Heart left ventricle (tissue), 16 donors: ENCODE results near the gene PLA2G4D. TPM values are rescaled to one million over a fixed set of nuclear protein-coding genes. Genes with fewer than 3 reads are reported as not detected.

Experiments used
- ATAC-seq, 4 donors: fragments of 200-7000 bp; cut with Tn5 transposase; one replicate each; pipeline ENCODE4 v1.9.1; 2020 to 2022; ENCODE audit warnings: moderate library complexity in 4 of 4, mild to moderate bottlenecking in 3 of 4, moderate number of reproducible peaks in 1 of 4
- DNase-seq, 5 donors: peaks; one replicate each; pipeline ENCODE4 v3.0.0-alpha.2; 2020
- H3K27ac ChIP-seq, 12 donors: fragments of 200-600 bp; sonication (generic) in 4 of 12; one replicate each; pipeline versions ENCODE4 v1.5.0 to v1.8.0; 2016 to 2022; ENCODE audit warnings: mild to moderate bottlenecking in 2 of 12
- H3K27me3 ChIP-seq, 9 donors: fragments of 200-600 bp; sonication (generic) in 2 of 9; one replicate each; pipeline versions ENCODE4 v1.5.1 to v1.8.0; 2016 to 2022; ENCODE audit warnings: mild to moderate bottlenecking in 3 of 9
- H3K36me3 ChIP-seq, 9 donors: fragments of 200-600 bp; sonication (generic) in 2 of 9; one replicate each; pipeline versions ENCODE4 v1.5.0 to v1.8.0; 2018 to 2022; ENCODE audit warnings: mild to moderate bottlenecking in 2 of 9
- H3K4me1 ChIP-seq, 12 donors: fragments of 200-600 bp; sonication (generic) in 4 of 12; one replicate each; pipeline versions ENCODE4 v1.5.0 to v1.8.0; 2016 to 2022; ENCODE audit warnings: mild to moderate bottlenecking in 3 of 12
- H3K4me3 ChIP-seq, 12 donors: fragments of 200-600 bp; sonication (generic) in 4 of 12; one replicate each; pipeline versions ENCODE4 v1.5.0 to v1.8.0; 2017 to 2022; ENCODE audit warnings: mild to moderate bottlenecking in 9 of 12, moderate library complexity in 4 of 12
- H3K9me3 ChIP-seq, 12 donors: fragments of 200-600 bp; sonication (generic) in 4 of 12; one replicate each; pipeline versions ENCODE4 v1.5.0 to v1.8.0; 2016 to 2022; ENCODE audit warnings: mild to moderate bottlenecking in 1 of 12
- CTCF ChIP-seq, 12 donors: fragments of 200-600 bp; sonication (generic) in 4 of 12; IDR thresholded peaks; one replicate each; pipeline versions ENCODE4 v1.5.0 to v1.8.0; 2018 to 2022; ENCODE audit warnings: antibody characterized with exemption in 12 of 12, mild to moderate bottlenecking in 5 of 12
- POLR2A ChIP-seq, 2 donors: fragments of 450-650 bp; IDR thresholded peaks; one replicate each; pipeline ENCODE4 v1.6.1; 2017; ENCODE audit warnings: antibody characterized with exemption in 2 of 2, mild to moderate bottlenecking in 2 of 2, moderate library complexity in 2 of 2
- WGBS, 4 donors: extraction: QIAGEN DNeasy Blood & Tissue Kit in 2 of 4; methylation state at CpG; one replicate each; pipeline versions ENCODE4 v1.1.5 to v1.1.7; 2013 to 2018; 5-methylcytosine and 5-hydroxymethylcytosine counted together
- intact Hi-C, 10 donors: fragments of 100-400 bp; cut with DNase I; formaldehyde crosslinking; loops; one replicate each; pipeline versions ENCODE4 v1.11.1 to v1.14.2; 2022
- polyA plus RNA-seq, 2 donors: library from polyadenylated mRNA; stranded (reverse); fragments of 200-250 nt; gene quantifications; one replicate each; pipeline ENCODE4 v1.2.3, GENCODE V29; 2013
- total RNA-seq, 9 donors: library from RNA; depleted of rRNA in 2 of 9; stranded (reverse); fragments of >200 nt in 2 of 9; fragmentation: NEBNext Ultra II Directional in 3 of 9; extraction: Animal tissue kit (Norgen Biotek cat#: 25700) in 3 of 9; gene quantifications; one replicate each; pipeline versions ENCODE4 v1.1.0 to v1.2.4, GENCODE V29; 2016 to 2023
- donor health status: ischemic (EF 13 %, LVEDD 7.1; RV severe dilation, severe dysfunction).
- donor health status: healthy with polysubstance abuse.
- donor health status: DM: no; HTN: yes; CAD: no.
- donor health status: DM: no; HTN: no; CAD: no.
- donor health status: ischemic (EF 25% LVEDD 6.9; RV normal size, moderate dysfunction).
- donor health status: ischemic (EF 25% LVEDD 5.7; RV mildly dilated, moderate dysfunction).
- donor health status: healthy.
- donor health status: DM: yes; HTN: yes; CAD: no.
- donor health status: ischemic (EF 35%, LVEDD 5.7; RV mildly dilated, moderate dysfunction).
- donor health status: nonischemic (EF 11% LVEDD 7.7; RV severe dilation, severe dysfunction).
- donor health status: DM: yes; HTN: yes; CAD: no.
- donor health status: PGD.
- donor health status: ischemic (EF 29% LVEDD 5.4; RV normal size, mild dysfunction).
- donor health status: nonischemic (EF 23%, LVEDD 6.1; RV moderate dilation, normal function).

PLA2G4D gene
- total and polyA plus RNA-seq, 11 donors: not detected

- ATAC-seq: no peak
- no peak for DNase-seq
- Histone ChIP-seq H3K4me1 (peaks cover 0 to 6% (median 0%) of the 10 kb centered on the region in 12 donors), H3K9me3 (no peaks in the 10 kb centered on the region), H3K27ac (no peak overlapping the region), H3K36me3 (no peaks in the 10 kb centered on the region), H3K27me3 (peaks cover 0 to 3% (median 0%) of the 10 kb centered on the region in 9 donors), H3K4me3 (no peak overlapping the region)
- TF ChIP-seq CTCF (IDR thresholded peaks at IDR 0.05) (no peak), POLR2A (IDR thresholded peaks at IDR 0.05) (no peak)
- intact Hi-C loops: loop anchor here in 3 of 10 donors (10.0 kb wide), 2 partner anchors 228 to 412 kb away; partner anchors contain the start of gene PLA2G4B (in 1 of the 3)
- 89 to 95% (median 92%) methylated on average over 9 of the region's 9 CpGs for WGBS, 4 donors
Observed at GRCh38 chr15:42062284-42062806, 32.0 kb downstream of the PLA2G4D start.

GRCh38 chr15:42060797-42061196 lies 33.6 kb downstream of the PLA2G4D start:
- TF ChIP-seq POLR2A (IDR thresholded peaks at IDR 0.05): no peak
- TF ChIP-seq CTCF (IDR thresholded peaks at IDR 0.05): no peak
- Histone ChIP-seq H3K4me1 (peaks cover 0 to 15% (median 3%) of the 10 kb centered on the region in 12 donors), H3K36me3 (no peaks in the 10 kb centered on the region), H3K27ac (no peak overlapping the region), H3K27me3 (peaks cover 0 to 3% (median 0%) of the 10 kb centered on the region in 9 donors), H3K9me3 (no peaks in the 10 kb centered on the region), H3K4me3 (no peak overlapping the region)
- no peak for ATAC-seq
- 76 to 87% (median 80%) methylated on average over 5 of the region's 5 CpGs for WGBS, 4 donors
- DNase-seq: no peak
- intact Hi-C loops: loop anchor here in 3 of 10 donors (10.0 kb wide), 2 partner anchors 226 to 414 kb away; partner anchors contain the start of gene PLA2G4B (in 1 of the 3)

- DNase-seq: no peak
- intact Hi-C loops: loop anchor here in 3 of 10 donors (10.0 kb wide), 2 partner anchors 226 to 414 kb away; partner anchors contain the start of gene PLA2G4B (in 1 of the 3)
- Histone ChIP-seq H3K4me3 (no peak overlapping the region), H3K27me3 (peaks cover 0 to 3% (median 0%) of the 10 kb centered on the region in 9 donors), H3K36me3 (no peaks in the 10 kb centered on the region), H3K9me3 (no peaks in the 10 kb centered on the region), H3K4me1 (peaks cover 0 to 15% (median 3%) of the 10 kb centered on the region in 12 donors), H3K27ac (no peak overlapping the region)
- 86 to 88% (median 87%) methylated on average over 4 of the region's 4 CpGs for WGBS, 4 donors
- TF ChIP-seq CTCF (IDR thresholded peaks at IDR 0.05) (no peak), POLR2A (IDR thresholded peaks at IDR 0.05) (no peak)
- ATAC-seq: no peak
Observed at GRCh38 chr15:42060477-42060763, 33.9 kb downstream of the PLA2G4D start.

- Histone ChIP-seq H3K9me3 (no peaks in the 10 kb centered on the region), H3K27ac (no peak overlapping the region), H3K36me3 (no peaks in the 10 kb centered on the region), H3K27me3 (peaks cover 0 to 3% (median 0%) of the 10 kb centered on the region in 9 donors), H3K4me1 (peaks cover 0 to 15% (median 3%) of the 10 kb centered on the region in 12 donors), H3K4me3 (no peak overlapping the region)
- ATAC-seq (no peak), DNase-seq (no peak)
- WGBS, 4 donors: 45 to 50% (median 46%) methylated on average over 14 of the region's 14 CpGs
- peak; percentile 80 to 95 (median 88) for TF ChIP-seq CTCF (IDR thresholded peaks at IDR 0.05)
- TF ChIP-seq POLR2A (IDR thresholded peaks at IDR 0.05): no peak
- intact Hi-C loops: loop anchor here in 7 of 10 donors (1.0 to 10.0 kb wide), 8 partner anchors 71 to 415 kb away; partner anchors contain the start of genes SPTBN5 (in 2 of the 7), MAPKBP1 (in 1 of the 7) and PLA2G4B (in 1 of the 7)
Observed at GRCh38 chr15:42059661-42060476, 34.5 kb downstream of the PLA2G4D start.
